Inferior parietal cortex (tissue), 1 donor: ENCODE results near the gene SKIC2.
"Not testable (repeated sequence)": the region's sequence is repeated elsewhere in the genome, so short reads cannot be mapped to it uniquely, and the experiment has no call there.

Experiments
- DNase-seq: peaks from one replicate; pipeline ENCODE4 v3.0.0-alpha.2; 2016; ENCODE audit errors: extremely low spot score

Gene SKIC2

DNA sequence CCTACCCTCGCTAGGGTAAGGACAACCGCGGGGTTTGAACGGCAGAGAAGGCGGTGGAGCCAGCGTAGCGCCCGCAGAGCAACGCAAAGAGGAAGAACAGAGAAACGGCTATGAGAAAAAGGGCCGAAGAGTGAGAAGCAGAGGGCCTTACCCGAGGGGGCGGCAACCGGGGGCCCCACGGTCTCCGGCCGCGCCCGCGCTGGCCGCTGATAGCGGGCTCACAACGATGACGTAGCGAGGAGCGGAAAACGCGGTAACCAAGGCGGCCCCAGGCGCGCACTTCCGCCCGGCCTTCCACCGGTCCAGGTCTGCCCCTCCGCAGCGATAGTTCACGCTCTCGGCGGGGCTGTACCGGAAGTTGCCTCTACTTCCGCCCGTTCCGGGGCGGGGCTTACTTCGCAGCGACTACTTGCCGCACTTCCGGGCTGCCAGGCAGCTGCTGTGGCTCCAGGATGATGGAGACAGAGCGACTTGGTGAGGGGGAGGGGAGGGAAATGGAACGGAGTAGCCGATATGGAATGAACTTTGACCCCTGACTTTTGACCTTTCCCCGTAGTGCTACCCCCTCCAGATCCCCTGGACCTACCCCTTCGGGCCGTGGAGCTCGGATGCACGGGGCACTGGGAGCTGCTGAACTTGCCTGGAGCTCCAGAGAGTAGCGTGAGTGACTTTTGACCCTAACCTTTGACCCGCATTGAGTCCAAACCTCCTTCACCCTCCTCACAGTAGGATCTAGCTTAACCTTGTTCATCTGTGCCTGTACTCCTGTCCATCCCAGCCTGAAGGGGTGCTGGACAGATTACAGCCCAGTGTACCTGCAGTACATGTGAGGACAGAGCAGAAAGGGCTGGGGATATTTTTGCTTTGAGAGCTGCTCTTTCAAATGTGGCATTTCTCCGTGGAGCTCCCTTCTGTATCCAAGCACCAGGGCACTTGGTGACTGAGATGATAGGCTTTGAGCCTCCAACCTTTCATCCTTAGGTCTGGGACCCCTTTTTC lies at the start of gene SKIC2, which contains the start of gene NELFE:
SKIC2 (plus strand) TSS at position 435 of the 999 bp plus-strand sequence; CDS start at position 453, 18 bp downstream.
NELFE (minus strand) TSS at position 231 of the 999 bp plus-strand sequence. CDS start 525 bp downstream, outside the sequence.
- peak; percentile 99 for DNase-seq

- not testable (repeated sequence) for DNase-seq
Observed at GRCh38 chr6:31909298-31909697, 49.7 kb upstream of the SKIC2 start.

- DNase-seq = no peak
Observed at GRCh38 chr6:31911826-31912585, 47.0 kb upstream of the SKIC2 start.

- DNase-seq = no peak
Observed at GRCh38 chr6:31915351-31915750, 43.6 kb upstream of the SKIC2 start.

- DNase-seq = no peak
Observed at GRCh38 chr6:31915756-31916155, 43.2 kb upstream of the SKIC2 start.

DNA sequence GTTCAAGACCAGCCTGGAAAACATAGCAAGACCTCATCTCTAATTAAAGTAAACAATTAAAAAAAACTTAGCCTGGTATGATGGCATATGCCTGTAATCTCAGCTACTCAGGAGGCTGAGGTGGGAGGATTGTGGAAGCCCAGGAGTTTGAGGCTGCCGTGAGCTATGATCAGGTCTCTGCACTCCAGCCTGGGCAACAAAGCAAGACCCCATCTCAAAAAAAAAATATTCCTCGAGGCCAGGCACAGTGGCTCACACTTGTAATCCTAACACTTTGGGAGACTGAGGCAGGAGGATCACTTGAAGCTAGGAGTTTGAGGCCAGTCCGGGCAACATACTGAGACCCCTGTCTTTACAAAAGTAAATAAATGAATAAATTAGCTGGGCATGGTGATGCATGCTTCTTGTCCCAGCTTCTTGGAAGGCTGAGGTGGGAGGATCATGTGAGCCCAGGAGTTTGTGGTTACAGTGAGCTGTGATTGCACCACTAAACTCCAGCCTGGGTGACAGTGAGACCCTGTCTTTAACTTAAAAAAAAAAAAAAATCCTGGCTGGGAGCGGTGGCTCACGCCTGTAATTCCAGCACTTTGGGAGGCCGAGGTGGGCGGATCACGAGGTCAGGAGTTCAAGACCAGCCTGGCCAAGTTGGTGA lies 40.8 kb upstream of the SKIC2 start:
- DNase-seq = no peak

DNA sequence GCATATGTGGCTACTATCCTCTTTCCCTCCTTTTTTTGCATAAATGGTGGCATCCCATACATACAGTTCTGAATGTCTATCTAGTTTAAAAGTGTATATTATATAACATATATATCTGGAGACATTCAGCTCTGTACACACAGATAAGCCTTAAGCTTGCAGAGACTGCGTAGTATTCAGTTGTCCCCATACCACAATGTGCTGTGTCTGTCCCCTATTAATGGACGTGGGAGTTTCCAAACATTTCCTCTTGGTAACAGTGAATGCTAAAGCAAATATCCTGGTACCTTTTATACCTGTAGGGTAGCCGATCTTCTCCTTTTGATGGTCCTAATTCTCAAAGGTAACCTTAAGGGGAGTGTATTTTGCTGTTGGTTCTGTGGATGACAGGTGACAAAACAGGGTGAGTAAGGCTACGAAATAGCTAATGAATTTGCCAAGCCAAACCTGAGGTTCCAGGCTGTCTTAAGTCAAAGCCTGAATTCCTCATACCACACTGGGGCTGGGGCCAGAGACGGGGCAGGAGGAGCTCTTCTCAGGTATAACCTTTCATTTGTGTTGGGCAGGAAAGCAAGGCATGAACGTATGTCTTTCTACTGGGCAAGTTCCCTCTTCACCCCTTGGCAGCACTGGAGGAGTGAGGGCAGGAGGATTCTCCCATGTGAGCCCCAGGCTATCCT lies 39.2 kb upstream of the SKIC2 start:
- DNase-seq = no peak

- DNase-seq = no peak
Observed at GRCh38 chr6:31920811-31921210, 38.2 kb upstream of the SKIC2 start.

DNA sequence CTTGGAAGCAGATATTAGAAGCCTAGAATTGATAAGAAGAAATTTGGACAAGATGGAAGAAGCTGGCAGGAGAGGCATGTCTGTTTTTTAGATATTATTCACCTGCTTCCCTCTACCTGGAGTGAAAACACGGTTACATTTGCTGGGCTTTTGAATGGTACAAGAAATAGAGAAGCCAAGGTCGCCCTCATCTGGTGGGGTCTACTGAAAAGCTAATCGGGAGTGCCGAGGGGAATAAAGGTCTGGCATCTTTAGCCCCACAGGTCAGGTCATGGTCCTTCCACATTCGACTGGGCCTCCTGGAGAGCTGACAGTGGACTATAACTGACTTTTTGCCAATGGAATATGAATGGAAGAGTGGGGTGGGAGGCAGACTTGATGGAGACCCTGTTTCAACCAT lies 36.0 kb upstream of the SKIC2 start:
- DNase-seq = no peak

DNA sequence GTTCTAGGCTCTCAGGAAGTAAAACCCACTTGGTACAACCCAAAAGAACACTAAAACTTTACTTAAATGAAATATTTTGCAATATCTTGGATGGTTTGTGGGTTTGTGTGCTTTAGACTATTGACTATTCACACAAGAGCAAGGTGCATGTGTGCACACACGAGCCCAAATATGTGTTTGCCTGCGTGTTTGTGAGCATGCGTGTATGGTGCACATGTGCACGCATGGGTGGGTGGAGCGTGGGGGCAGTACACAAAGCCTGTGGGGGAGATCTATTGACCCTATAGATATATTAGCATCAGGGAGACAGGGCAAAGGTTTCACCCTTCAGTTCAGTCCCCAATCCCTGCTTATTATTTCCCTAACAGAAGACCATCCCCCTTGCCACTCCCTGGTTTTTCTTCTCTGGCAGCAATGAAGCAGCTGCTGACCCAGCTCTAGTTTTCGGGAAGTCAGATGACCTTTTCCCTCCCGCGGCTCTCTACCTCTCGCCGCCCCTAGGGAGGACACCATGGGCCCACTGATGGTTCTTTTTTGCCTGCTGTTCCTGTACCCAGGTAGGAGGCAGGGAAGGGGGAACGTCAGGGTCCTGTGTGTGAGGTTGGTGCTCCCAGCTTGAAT lies 31.6 kb upstream of the SKIC2 start, which contains the start of gene C2:
C2 (plus strand) TSS at position 476 of the 621 bp plus-strand sequence; CDS start at position 512, 36 bp downstream.
- DNase-seq = no peak

DNA sequence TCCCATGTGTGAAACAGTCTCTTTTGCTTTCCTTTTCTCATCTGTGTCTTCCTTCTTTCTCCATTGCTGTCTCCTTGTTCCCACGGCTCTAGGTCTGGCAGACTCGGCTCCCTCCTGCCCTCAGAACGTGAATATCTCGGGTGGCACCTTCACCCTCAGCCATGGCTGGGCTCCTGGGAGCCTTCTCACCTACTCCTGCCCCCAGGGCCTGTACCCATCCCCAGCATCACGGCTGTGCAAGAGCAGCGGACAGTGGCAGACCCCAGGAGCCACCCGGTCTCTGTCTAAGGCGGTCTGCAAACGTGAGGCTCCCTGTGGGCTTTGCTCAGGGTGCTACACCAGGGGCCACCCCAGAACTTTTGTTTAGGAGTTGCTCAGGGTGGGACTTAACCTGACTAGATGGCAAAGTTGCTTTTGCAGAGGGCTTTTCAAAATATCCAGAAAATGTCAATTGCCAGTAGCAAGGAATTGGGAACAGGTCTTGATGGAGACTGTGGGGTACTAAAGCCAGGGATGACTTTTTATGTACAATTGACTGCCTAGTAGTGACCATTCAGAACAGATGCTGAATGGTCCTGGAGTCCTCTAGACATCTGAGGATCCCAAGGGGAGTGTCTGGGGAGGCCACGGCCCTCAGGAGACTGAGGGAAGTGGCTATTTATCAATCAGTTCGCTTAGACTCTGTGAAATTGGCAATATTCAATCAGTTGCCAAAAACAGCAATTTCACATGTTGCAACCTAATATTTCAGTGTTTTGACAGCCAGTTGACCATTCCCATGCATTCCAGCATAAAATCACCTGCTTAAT lies 30.9 kb upstream of the SKIC2 start:
- no peak for DNase-seq

DNA sequence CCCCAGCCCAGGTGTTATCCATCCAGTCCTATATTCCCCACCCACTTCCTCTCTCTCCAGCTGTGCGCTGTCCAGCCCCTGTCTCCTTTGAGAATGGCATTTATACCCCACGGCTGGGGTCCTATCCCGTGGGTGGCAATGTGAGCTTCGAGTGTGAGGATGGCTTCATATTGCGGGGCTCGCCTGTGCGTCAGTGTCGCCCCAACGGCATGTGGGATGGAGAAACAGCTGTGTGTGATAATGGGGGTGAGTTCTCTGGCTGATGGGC lies 30.4 kb upstream of the SKIC2 start:
- no peak for DNase-seq

DNA sequence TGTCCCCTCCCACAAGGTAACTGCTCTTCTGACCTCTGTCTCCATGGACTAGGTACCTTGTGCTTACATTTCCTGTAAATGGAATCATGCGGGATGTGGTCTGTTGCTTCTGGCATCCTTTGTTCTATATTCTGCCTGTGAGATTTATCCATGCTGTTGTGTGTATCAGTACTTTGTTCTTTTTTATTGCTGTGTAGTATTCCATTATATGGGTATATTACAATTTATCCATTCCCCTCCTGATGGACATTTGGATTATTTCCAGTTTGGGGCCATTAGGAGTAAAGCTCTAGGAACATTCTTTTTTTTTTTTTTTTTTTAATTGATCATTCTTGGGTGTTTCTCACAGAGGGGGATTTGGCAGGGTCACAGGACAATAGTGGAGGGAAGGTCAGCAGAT lies 28.0 kb upstream of the SKIC2 start:
- no peak for DNase-seq

- DNase-seq = not testable (repeated sequence)
Observed at GRCh38 chr6:31932137-31932536, 26.8 kb upstream of the SKIC2 start.

GRCh38 chr6:31933537-31933936 lies 25.4 kb upstream of the SKIC2 start:
- DNase-seq = no peak

DNA sequence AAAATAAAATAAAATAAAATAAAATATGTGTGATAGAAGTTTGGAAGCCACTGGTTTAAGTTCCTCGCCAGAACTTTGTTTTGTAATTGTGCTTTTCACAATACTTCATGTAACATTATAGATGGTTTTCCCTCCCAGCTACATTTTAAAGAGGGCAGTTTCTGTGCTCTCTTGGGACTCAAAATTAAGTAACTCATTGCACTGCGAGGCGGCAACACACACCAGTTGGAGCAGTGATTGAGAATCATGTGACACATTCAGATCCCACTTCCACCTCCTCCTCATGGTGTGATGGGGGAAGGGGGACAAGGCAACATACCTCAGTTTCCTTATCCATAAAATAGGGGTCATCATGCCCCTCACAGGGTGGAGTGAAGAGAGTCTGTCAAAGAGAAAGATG lies 24.0 kb upstream of the SKIC2 start:
- no peak for DNase-seq

GRCh38 chr6:31935823-31936222 lies 23.2 kb upstream of the SKIC2 start:
- DNase-seq = no peak

GRCh38 chr6:31940256-31940664 lies 18.7 kb upstream of the SKIC2 start:
- no peak for DNase-seq

- no peak for DNase-seq
Observed at GRCh38 chr6:31943742-31944141, 15.2 kb upstream of the SKIC2 start.

DNA sequence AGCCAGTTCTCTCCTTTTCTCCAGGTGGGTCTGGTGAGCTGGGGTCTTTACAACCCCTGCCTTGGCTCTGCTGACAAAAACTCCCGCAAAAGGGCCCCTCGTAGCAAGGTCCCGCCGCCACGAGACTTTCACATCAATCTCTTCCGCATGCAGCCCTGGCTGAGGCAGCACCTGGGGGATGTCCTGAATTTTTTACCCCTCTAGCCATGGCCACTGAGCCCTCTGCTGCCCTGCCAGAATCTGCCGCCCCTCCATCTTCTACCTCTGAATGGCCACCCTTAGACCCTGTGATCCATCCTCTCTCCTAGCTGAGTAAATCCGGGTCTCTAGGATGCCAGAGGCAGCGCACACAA lies 13.8 kb upstream of the SKIC2 start:
- no peak for DNase-seq
